Liver (tissue), 9 donors: ENCODE measurements around the gene HDHD3. TPM values are rescaled to one million over a fixed set of nuclear protein-coding genes. Genes with fewer than 3 reads are reported as not detected.
"Not testable (repeated sequence)": the region's sequence is repeated elsewhere in the genome, so short reads cannot be mapped to it uniquely, and the experiment has no call there.

Experiments used
- DNase-seq: peaks from one replicate; pipeline ENCODE4 v3.0.0-alpha.2; 2017; ENCODE audit warnings: low spot score
- H3K27ac ChIP-seq, 2 donors: one replicate each; pipeline ENCODE4 v1.7.0; 2013; ENCODE audit warnings: inconsistent platforms in 2 of 2, low read length in 2 of 2, control low read depth in 1 of 2, low read depth in 1 of 2, mild to moderate bottlenecking in 1 of 2
- H3K27me3 ChIP-seq, 4 donors: one replicate each; pipeline versions ENCODE4 v1.6.1 to v1.7.0; 2013; ENCODE audit warnings: low read length in 3 of 4, inconsistent platforms in 1 of 4, mild to moderate bottlenecking in 1 of 4, moderate library complexity in 1 of 4; ENCODE audit not compliant: control insufficient read depth in 4 of 4, insufficient read depth in 4 of 4
- H3K36me3 ChIP-seq, 4 donors: one replicate each; pipeline versions ENCODE4 v1.6.1 to v1.7.0; 2013; ENCODE audit warnings: low read length in 3 of 4, mild to moderate bottlenecking in 3 of 4, low read depth in 1 of 4, moderate library complexity in 1 of 4; ENCODE audit not compliant: control insufficient read depth in 4 of 4, insufficient read depth in 3 of 4
- H3K4me1 ChIP-seq, 4 donors: one replicate each; pipeline versions ENCODE4 v1.6.1 to v1.7.0; 2013; ENCODE audit warnings: low read length in 3 of 4, mild to moderate bottlenecking in 3 of 4, moderate library complexity in 1 of 4; ENCODE audit not compliant: control insufficient read depth in 4 of 4, insufficient read depth in 4 of 4
- H3K4me3 ChIP-seq, 3 donors: one replicate each; pipeline versions ENCODE4 v1.6.1 to v1.7.0; 2013; ENCODE audit warnings: low read length in 3 of 3, control low read depth in 1 of 3, low read depth in 1 of 3, mild to moderate bottlenecking in 1 of 3
- H3K9ac ChIP-seq, 2 donors: one replicate each; pipeline ENCODE4 v1.7.0; 2013; ENCODE audit warnings: low read length in 2 of 2, mild to moderate bottlenecking in 2 of 2, moderate library complexity in 2 of 2, control low read depth in 1 of 2, low read depth in 1 of 2
- H3K9me3 ChIP-seq, 4 donors: one replicate each; pipeline versions ENCODE4 v1.6.1 to v1.7.0; 2013; ENCODE audit warnings: low read length in 3 of 4; ENCODE audit not compliant: control insufficient read depth in 4 of 4
- FOXA2 ChIP-seq: IDR thresholded peaks from 2 replicates; pipeline ENCODE4 v1.6.1; 2016; ENCODE audit warnings: antibody characterized with exemption
- HNF4A ChIP-seq, 2 donors: conservative IDR thresholded peaks; 2 replicates each; pipeline ENCODE4 v1.6.1; 2016; ENCODE audit warnings: antibody characterized with exemption in 2 of 2, mild to moderate bottlenecking in 2 of 2
- HNF4G ChIP-seq: IDR thresholded peaks from 2 replicates; pipeline ENCODE4 v1.6.1; 2016; ENCODE audit warnings: antibody characterized with exemption
- RAD21 ChIP-seq, 2 donors: IDR thresholded peaks; 2 replicates each; pipeline ENCODE4 v1.6.1; 2016; ENCODE audit warnings: antibody characterized with exemption in 2 of 2, mild to moderate bottlenecking in 2 of 2
- YY1 ChIP-seq: IDR thresholded peaks from 2 replicates; pipeline ENCODE4 v1.6.1; 2016; ENCODE audit warnings: antibody characterized with exemption, mild to moderate bottlenecking
- WGBS: extraction: QIAGEN DNeasy Blood & Tissue Kit; methylation state at CpG from one replicate; pipeline ENCODE4 v1.1.7; 2013; 5-methylcytosine and 5-hydroxymethylcytosine counted together
- polyA plus RNA-seq, 2 donors: library from polyadenylated mRNA; stranded (reverse) in 1 of 2; unstranded in 1 of 2; fragments of 200-250 nt in 1 of 2; fragments of >200 nt in 1 of 2; fragmentation: Nextera tagmentation in 1 of 2; extraction: Ambion mirVana in 1 of 2; gene quantifications; one replicate each; pipeline versions ENCODE4 v1.2.1 to v1.2.3, GENCODE V29; 2013 to 2015
- total RNA-seq, 2 donors: library from RNA; depleted of rRNA; stranded (reverse); fragments of >200 nt; gene quantifications; one replicate each; pipeline ENCODE4 v1.2.3, GENCODE V29; 2014
- TF ChIP-seq, protein P1 (sequence below): IDR thresholded peaks from 2 replicates; pipeline ENCODE4 v1.6.1; 2016; ENCODE audit warnings: antibody characterized with exemption, mild to moderate bottlenecking
- TF ChIP-seq, protein P2 (sequence below): fragments of 150-350 bp; IDR thresholded peaks from 2 replicates; pipeline ENCODE4 v1.5.1; 2017; ENCODE audit warnings: improper control_type of control experiment, low read depth, low read length; ENCODE audit not compliant: missing input control
- donor health status: healthy.
- donor health status: healthy.
- donor health status: healthy.
- donor health status: healthy.
- donor health status: healthy.

HDHD3 gene
- total and polyA plus RNA-seq, 4 donors = 26.9 to 63.6 (median 61.0) TPM

DNA sequence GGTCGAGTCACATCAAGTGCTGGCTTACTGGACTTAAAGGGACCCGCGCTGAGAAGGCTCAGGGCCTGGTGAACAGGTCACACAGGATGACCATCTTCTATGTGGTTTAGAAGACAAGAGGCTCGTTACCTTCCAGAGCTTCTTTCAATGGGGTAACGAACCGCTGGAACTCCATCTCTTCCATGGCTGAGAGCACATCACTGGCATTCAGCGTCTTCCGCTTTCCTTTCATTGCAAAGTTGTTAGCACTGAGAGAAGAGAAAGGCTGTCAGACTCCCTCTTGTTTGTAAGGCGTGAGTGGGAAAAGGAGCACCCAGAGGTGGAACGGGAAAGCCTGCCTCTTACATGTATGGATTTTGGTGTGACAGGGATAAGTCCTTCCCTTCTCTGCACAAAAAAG lies 32.7 kb upstream of the HDHD3 start:
- Histone ChIP-seq H3K27me3 (no peaks in the 10 kb centered on the region), H3K4me1 (peaks cover 0 to 30% (median 15%) of the 10 kb centered on the region in 4 donors), H3K9me3 (no peaks in the 10 kb centered on the region), H3K27ac (peak overlapping the region; percentile 96 to 98), H3K9ac (peak overlapping the region; percentile 85 to 91), H3K4me3 (peak overlapping the region; percentile 88 to 99 (median 91)), H3K36me3 (peaks cover 0 to 13% (median 4%) of the 10 kb centered on the region in 4 donors)
- TF ChIP-seq YY1 = no peak
- TF ChIP-seq HNF4G = no peak
- TF ChIP-seq, protein P1, sequence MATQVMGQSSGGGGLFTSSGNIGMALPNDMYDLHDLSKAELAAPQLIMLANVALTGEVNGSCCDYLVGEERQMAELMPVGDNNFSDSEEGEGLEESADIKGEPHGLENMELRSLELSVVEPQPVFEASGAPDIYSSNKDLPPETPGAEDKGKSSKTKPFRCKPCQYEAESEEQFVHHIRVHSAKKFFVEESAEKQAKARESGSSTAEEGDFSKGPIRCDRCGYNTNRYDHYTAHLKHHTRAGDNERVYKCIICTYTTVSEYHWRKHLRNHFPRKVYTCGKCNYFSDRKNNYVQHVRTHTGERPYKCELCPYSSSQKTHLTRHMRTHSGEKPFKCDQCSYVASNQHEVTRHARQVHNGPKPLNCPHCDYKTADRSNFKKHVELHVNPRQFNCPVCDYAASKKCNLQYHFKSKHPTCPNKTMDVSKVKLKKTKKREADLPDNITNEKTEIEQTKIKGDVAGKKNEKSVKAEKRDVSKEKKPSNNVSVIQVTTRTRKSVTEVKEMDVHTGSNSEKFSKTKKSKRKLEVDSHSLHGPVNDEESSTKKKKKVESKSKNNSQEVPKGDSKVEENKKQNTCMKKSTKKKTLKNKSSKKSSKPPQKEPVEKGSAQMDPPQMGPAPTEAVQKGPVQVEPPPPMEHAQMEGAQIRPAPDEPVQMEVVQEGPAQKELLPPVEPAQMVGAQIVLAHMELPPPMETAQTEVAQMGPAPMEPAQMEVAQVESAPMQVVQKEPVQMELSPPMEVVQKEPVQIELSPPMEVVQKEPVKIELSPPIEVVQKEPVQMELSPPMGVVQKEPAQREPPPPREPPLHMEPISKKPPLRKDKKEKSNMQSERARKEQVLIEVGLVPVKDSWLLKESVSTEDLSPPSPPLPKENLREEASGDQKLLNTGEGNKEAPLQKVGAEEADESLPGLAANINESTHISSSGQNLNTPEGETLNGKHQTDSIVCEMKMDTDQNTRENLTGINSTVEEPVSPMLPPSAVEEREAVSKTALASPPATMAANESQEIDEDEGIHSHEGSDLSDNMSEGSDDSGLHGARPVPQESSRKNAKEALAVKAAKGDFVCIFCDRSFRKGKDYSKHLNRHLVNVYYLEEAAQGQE = no peak
- 42% methylated on average over 10 of the region's 10 CpGs for WGBS
- no peak for DNase-seq

DNA sequence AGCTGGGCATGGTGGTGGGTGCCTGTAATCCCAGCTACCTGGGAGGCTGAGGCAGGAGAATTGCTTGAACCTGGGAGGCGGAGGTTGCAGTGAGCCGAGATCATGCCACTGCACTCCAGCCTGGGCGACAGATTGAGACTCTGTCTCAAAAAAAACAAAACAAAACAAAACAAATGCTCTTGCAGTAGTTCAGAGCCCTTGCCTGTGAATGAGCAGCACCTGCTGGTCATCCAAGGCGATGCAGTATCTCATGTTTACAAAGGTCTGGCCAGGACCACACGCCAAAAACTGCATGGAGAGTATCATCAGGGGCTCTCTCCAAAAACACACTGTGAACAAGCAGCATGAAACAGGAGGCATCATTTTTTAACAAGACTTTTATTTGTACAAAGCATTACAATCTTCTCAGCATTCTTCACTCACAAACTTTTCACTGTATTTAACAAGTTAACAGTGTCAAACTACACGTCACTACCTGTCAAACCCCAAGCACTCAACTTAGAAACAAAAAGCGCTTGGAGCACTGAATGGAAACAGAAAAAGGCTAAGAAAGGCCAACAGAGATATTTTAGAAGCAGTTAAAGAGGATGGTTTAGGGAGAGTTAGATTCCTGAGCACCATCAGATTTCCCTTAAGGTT lies 30.2 kb upstream of the HDHD3 start:
- peaks cover 0 to 35% (median 23%) of the 10 kb centered on the region in 4 donors for H3K4me1 ChIP-seq
- not testable (repeated sequence) for H3K27ac ChIP-seq, H3K4me3 ChIP-seq, DNase-seq, H3K27me3 ChIP-seq, H3K9me3 ChIP-seq, H3K9ac ChIP-seq
- WGBS = 27% methylated on average over 7 of the region's 7 CpGs
- H3K36me3 ChIP-seq = peaks cover 0 to 13% (median 4%) of the 10 kb centered on the region in 4 donors
- peak in 1 of 2 donors; percentile 5 for TF ChIP-seq HNF4A (conservative IDR thresholded peaks at IDR 0.05)
- TF ChIP-seq, protein P2, sequence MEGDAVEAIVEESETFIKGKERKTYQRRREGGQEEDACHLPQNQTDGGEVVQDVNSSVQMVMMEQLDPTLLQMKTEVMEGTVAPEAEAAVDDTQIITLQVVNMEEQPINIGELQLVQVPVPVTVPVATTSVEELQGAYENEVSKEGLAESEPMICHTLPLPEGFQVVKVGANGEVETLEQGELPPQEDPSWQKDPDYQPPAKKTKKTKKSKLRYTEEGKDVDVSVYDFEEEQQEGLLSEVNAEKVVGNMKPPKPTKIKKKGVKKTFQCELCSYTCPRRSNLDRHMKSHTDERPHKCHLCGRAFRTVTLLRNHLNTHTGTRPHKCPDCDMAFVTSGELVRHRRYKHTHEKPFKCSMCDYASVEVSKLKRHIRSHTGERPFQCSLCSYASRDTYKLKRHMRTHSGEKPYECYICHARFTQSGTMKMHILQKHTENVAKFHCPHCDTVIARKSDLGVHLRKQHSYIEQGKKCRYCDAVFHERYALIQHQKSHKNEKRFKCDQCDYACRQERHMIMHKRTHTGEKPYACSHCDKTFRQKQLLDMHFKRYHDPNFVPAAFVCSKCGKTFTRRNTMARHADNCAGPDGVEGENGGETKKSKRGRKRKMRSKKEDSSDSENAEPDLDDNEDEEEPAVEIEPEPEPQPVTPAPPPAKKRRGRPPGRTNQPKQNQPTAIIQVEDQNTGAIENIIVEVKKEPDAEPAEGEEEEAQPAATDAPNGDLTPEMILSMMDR = peak; percentile 77
- TF ChIP-seq FOXA2 = peak; percentile 42
- TF ChIP-seq RAD21 (IDR thresholded peaks at IDR 0.05) = peak; percentile 89

DNA sequence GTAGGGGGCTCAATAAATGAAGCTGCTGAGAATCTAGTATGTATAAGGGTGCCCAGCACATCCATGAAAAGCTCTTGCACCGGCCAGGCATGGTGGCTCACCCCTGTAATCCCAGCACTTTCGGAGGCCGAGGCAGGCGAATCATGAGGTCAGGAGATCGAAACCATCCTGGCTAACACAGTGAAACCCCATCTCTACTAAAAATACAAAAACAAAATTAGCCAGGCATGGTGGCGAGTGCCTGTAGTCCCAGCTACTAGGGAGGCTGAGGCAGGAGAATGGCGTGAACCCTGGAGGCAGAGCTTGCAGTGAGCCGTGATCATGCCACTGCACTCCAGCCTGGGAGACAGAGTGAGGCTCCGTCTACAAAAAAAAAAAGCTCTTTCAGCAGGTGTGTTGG lies 29.6 kb upstream of the HDHD3 start:
- H3K4me3 ChIP-seq, H3K9ac ChIP-seq, DNase-seq, H3K27me3 ChIP-seq, H3K27ac ChIP-seq, H3K9me3 ChIP-seq: not testable (repeated sequence)
- Histone ChIP-seq H3K4me1 (peaks cover 0 to 37% (median 23%) of the 10 kb centered on the region in 4 donors), H3K36me3 (peaks cover 0 to 13% (median 4%) of the 10 kb centered on the region in 4 donors)
- 85% methylated on average over 9 of the region's 9 CpGs for WGBS
